ENCODE data around the gene IPO11.

- TF ChIP-seq, protein P1, sequence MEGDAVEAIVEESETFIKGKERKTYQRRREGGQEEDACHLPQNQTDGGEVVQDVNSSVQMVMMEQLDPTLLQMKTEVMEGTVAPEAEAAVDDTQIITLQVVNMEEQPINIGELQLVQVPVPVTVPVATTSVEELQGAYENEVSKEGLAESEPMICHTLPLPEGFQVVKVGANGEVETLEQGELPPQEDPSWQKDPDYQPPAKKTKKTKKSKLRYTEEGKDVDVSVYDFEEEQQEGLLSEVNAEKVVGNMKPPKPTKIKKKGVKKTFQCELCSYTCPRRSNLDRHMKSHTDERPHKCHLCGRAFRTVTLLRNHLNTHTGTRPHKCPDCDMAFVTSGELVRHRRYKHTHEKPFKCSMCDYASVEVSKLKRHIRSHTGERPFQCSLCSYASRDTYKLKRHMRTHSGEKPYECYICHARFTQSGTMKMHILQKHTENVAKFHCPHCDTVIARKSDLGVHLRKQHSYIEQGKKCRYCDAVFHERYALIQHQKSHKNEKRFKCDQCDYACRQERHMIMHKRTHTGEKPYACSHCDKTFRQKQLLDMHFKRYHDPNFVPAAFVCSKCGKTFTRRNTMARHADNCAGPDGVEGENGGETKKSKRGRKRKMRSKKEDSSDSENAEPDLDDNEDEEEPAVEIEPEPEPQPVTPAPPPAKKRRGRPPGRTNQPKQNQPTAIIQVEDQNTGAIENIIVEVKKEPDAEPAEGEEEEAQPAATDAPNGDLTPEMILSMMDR (IDR thresholded peaks at IDR 0.05), result no peak
- TF ChIP-seq EP300 (IDR thresholded peaks at IDR 0.05), result no peak
- TF ChIP-seq POLR2A (IDR thresholded peaks at IDR 0.05), result no peak
- no peak for TF ChIP-seq POLR2AphosphoS5 (IDR thresholded peaks at IDR 0.05)
These were observed 17.2 kb upstream of the IPO11 start for GRCh38 chr5:62395210-62395950.

Data from suprapubic skin (tissue), 4 donors.